Ishikawa (cell line): Measurements from ENCODE around the gene CSRP1.

Experiments used
- CEBPB ChIP-seq: IDR thresholded peaks from 2 replicates; pipeline ENCODE4 v1.6.1; 2012
- CREB1 ChIP-seq: IDR thresholded peaks from 2 replicates; pipeline ENCODE4 v1.6.1; 2012; ENCODE audit warnings: low read depth
- EGR1 ChIP-seq: IDR thresholded peaks from 2 replicates; pipeline ENCODE4 v1.6.1; 2012
- EP300 ChIP-seq: IDR thresholded peaks from 2 replicates; pipeline ENCODE4 v1.6.1; 2012; ENCODE audit warnings: borderline replicate concordance
- FOXM1 ChIP-seq: IDR thresholded peaks from 2 replicates; pipeline ENCODE4 v1.6.1; 2012; ENCODE audit warnings: low read depth, borderline replicate concordance
- NFIC ChIP-seq: IDR thresholded peaks from 2 replicates; pipeline ENCODE4 v1.6.1; 2012
- RAD21 ChIP-seq: IDR thresholded peaks from 2 replicates; pipeline ENCODE4 v1.6.1; 2012; ENCODE audit warnings: low read depth
- REST ChIP-seq: IDR thresholded peaks from 2 replicates; pipeline ENCODE4 v1.6.1; 2012; ENCODE audit warnings: low read depth, mild to moderate bottlenecking
- TAF1 ChIP-seq: IDR thresholded peaks from 2 replicates; pipeline ENCODE4 v1.6.1; 2012; ENCODE audit warnings: low read depth, mild to moderate bottlenecking
- TCF12 ChIP-seq: IDR thresholded peaks from 2 replicates; pipeline ENCODE4 v1.6.1; 2012; ENCODE audit warnings: low read depth
- TEAD4 ChIP-seq: IDR thresholded peaks from 2 replicates; pipeline ENCODE4 v1.6.1; 2012
- USF1 ChIP-seq: IDR thresholded peaks from 2 replicates; pipeline ENCODE4 v1.6.1; 2012
- YY1 ChIP-seq: IDR thresholded peaks from 2 replicates; pipeline ENCODE4 v1.6.1; 2012; ENCODE audit warnings: low read depth
- ZBTB7A ChIP-seq: IDR thresholded peaks from 2 replicates; pipeline ENCODE4 v1.6.1; 2012; ENCODE audit warnings: low read depth
- TF ChIP-seq, protein P1 (sequence below): IDR thresholded peaks from 2 replicates; pipeline ENCODE4 v1.6.1; 2012

CSRP1 gene

DNA sequence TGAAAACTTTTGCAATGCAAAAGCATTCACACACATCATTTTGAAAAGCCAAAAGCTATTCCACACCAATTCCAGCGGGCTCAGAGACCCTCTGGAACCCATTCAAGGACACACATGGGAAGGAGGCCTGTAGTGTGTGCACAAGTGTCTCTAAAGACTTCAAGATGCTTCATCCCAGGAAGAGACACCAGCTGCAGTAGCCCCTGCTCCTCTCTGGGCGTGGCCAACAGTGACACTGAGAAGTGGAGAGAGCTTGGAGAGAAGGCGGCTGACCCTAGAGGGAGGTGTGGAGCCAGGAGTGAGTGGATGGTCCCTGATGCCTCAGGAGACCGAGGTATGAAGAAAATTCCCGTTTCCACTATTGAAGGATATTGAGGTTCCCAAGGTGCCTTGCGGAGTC lies 70.5 kb downstream of the CSRP1 start:
- TF ChIP-seq CEBPB (no peak), TAF1 (no peak), TEAD4 (no peak), REST (no peak), FOXM1 (no peak), CREB1 (no peak), USF1 (no peak)
- TF ChIP-seq, protein P1, sequence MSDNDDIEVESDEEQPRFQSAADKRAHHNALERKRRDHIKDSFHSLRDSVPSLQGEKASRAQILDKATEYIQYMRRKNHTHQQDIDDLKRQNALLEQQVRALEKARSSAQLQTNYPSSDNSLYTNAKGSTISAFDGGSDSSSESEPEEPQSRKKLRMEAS = no peak

DNA sequence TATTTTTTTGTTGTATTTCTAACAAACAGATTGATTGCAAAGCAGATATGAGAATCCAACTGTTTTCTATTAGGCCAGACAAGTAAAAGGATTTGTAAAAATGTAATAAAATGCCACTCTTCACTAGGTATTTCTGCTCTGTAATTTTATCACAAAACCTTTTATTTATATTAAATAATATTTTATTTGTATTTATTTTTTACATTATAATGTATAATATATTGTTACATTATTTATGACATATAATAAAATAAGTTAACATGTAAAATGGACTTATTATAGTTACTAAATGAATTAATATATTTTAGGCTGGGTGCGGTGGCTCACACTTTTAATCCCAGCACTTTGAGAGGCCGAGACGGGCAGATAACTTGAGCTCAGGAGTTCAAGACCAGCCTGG lies 72.7 kb downstream of the CSRP1 start:
- TF ChIP-seq REST (no peak), RAD21 (no peak), EP300 (no peak), YY1 (no peak), CEBPB (no peak), ZBTB7A (no peak), CREB1 (no peak), TEAD4 (no peak), FOXM1 (no peak)

GRCh38 chr1:201433609-201434008 lies 73.3 kb downstream of the CSRP1 start:
- TF ChIP-seq YY1 = no peak
- TF ChIP-seq FOXM1 = no peak
- TF ChIP-seq NFIC = no peak
- no peak for TF ChIP-seq TAF1
- TF ChIP-seq CREB1 = no peak
- TF ChIP-seq, protein P1 = no peak
- no peak for TF ChIP-seq EGR1
- no peak for TF ChIP-seq TCF12
- no peak for TF ChIP-seq ZBTB7A
- TF ChIP-seq USF1 = no peak
- TF ChIP-seq RAD21 = no peak
- TF ChIP-seq TEAD4 = no peak
- TF ChIP-seq REST = no peak
- no peak for TF ChIP-seq EP300
- TF ChIP-seq CEBPB = no peak
